GM12872 (cell line): Measurements from ENCODE around the gene ELF2.

ENCODE experiments used
- TF ChIP-seq, protein P1 (sequence below): IDR thresholded peaks from 3 replicates; pipeline ENCODE4 v1.5.1; 2011; ENCODE audit warnings: low read depth, mild to moderate bottlenecking, low read length, moderate library complexity; ENCODE audit not compliant: insufficient read depth

ELF2 gene

DNA sequence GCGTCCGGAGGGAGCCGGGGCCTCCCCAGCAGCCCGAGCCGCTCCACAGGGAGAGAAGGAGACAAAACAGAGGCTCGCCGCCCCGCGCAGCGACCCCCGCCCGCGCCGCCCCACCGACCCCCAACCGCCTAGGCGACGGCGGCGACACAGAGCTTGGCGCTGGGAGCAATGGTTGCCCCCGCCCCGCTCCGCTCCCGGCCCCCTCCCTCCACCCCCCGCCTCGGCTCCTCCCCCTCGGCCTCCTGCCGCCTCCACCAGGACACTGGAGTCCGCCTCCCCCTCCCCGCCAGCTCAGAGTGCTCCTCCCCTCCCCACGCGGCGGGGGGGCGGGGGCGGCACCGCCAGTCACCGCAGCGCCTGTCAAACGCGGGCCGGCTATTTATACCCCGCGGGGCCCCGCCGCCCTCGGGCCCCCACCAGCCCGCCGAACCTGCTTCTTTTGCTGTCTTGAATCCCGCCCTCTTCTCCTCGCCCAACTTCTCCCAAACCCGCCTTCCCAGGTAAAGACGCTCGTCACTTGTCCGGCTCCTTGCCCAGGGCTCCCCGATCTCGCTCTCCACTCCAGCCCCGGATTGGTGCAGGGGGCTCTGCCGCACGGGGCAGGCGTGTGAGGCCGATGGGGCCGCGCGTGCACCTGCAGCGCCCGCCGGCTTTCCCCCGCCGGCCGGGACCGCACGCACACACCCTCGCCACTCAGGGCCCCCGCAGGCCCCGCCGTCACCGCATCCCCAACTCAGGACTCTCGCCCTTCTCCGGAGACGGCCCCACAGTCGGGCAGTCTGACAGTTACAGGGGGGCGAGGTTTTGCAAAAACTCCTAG, at the start of gene ELF2:
TSS of gene ELF2 (minus strand) at position 170 of the 820 bp plus-strand sequence. CDS start 39,517 bp downstream, outside the sequence.
- TF ChIP-seq, protein P1, sequence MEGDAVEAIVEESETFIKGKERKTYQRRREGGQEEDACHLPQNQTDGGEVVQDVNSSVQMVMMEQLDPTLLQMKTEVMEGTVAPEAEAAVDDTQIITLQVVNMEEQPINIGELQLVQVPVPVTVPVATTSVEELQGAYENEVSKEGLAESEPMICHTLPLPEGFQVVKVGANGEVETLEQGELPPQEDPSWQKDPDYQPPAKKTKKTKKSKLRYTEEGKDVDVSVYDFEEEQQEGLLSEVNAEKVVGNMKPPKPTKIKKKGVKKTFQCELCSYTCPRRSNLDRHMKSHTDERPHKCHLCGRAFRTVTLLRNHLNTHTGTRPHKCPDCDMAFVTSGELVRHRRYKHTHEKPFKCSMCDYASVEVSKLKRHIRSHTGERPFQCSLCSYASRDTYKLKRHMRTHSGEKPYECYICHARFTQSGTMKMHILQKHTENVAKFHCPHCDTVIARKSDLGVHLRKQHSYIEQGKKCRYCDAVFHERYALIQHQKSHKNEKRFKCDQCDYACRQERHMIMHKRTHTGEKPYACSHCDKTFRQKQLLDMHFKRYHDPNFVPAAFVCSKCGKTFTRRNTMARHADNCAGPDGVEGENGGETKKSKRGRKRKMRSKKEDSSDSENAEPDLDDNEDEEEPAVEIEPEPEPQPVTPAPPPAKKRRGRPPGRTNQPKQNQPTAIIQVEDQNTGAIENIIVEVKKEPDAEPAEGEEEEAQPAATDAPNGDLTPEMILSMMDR, result no peak

DNA sequence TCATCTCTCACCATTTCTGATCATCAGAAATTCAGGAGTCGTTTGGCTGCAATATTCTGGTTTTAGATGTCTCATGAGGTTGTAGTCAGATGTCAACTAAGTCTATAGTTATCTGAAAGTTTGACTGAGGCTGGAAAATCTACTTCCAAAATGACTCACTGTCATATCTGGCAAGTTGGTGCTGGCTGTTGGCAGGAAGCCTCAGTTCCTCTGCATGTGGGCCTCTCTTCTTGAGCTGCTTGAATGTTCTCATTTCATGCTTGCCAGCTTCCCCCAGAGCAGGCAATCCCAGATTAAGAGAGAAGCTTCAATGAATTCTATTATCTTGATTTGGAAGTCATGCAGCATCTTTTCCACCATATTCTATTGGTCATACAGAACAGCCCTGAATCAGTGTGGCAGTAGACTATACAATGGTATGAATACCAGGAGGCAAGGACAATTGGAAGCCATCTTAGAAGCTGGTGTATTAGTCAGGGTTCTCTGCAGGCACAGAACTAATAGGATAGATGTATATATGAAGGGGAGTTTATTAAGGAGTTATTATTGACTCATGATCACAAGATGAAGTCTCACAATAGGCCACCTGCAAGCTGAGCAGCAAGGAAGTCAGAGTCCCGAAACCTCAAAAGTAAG, 46.8 kb upstream of the ELF2 start:
- TF ChIP-seq, protein P1, result no peak

DNA sequence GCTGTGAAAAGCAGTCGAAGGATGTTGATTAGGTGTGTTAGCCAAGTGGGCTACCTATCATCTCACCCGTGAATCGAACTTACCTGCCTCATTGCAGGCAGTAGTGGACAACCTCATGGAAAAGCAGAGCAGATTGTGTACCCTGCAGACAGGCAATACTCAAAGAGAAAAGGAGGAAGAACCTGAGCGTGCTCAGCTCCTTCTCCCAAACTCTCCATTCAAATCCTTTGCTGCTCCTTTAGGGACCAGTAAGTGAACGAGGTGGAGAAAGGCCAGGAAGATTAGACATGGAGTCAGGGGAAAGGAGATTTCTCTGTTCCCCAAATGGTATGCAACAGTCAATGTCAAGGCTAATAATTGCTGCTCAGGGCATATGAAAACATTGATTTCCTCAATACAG, 45.2 kb upstream of the ELF2 start:
- TF ChIP-seq, protein P1, result no peak

DNA sequence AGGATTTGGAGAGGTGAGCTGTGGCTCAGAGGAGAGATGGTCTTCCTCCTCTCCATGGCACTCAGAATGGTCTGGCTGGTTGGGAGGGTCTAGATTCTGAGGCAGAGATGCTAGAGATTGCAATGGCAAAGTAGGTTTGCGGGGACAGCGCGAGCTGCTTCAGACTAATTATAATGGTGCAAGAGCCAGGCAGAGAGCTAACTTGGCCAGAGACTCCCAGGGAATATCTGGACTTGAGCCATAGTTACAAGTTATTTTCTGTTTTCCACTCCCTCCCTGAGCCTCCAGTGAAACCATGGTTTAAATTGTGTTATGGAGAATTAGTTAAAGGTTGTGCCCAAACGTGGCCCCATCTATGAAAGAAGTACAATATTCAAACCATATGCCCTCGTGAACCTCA, 44.7 kb upstream of the ELF2 start:
- TF ChIP-seq, protein P1, result no peak

DNA sequence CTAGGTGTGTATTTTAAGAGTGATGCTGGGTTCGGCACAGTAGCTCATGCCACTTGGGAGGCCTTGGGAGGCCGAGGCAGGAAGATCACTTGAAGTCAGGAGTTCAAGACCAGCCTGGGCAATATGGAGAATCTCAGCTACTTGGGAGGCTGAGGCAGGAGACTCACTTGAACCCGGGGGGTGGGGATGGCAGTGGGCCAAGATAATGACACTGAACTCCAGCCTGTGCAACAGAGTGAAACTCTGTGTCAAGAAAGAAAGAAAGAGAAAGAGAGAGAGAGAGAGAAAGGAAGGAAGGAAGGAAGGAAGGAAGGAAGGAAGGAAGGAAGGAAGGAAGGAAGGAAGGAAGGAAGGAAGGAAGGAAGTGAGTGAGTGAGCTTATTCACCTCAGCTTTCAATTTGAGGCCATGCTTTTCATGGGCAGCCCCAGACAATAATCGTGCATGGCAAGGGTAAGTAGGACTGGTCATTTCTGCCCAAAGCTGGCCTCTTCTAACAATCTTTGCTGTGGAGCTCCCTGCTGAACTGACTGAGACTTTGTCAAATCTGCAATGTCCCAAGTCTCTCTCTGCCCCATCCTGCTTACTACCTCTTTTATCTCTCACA, 42.5 kb upstream of the ELF2 start:
- TF ChIP-seq, protein P1, result no peak

DNA sequence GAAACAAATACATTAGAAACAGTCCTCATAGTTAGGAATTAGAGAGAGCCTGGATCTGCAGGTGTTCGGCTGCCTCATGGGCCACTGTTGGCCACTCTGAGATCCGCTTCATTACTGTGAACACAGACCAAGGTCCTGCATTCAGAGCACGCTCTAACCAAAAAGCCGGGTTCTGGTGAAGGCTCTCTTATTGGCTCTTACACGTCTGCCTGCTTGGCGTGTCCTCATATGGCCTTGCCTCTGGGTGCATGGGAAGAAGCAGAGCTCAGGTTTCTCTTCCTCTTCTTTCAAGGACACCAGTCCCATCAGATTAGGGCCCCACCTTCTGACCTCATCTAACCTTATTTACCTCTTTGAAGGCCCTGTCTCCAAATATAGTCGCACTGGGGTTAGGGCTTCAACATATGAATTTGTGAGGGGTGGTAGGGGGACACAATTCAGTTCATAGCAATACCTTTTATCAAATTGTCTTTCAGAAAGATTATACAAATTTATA, 37.1 kb upstream of the ELF2 start:
- TF ChIP-seq, protein P1, result no peak

DNA sequence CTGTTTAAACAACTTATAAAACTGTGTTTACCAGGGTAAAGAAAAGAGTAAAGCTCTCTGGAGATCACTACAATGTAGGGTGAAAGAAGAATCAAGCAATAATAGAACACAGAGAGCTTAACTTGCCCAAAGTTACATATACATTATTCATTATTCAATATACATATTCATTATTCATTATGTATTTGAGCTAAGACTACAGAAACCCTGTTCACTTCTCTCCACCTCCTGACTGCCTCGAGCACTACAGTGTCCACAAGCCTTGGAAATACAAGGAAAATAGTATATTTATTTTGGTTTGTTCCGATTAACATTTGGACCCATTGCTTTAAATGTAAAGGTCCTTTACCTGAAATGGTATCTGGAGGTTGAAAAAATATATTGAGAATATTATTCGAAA, 35.9 kb upstream of the ELF2 start:
- TF ChIP-seq, protein P1, result no peak
